T follicular helper cell (primary cell): ENCODE results near the gene CSMD2.

Experiments
- DNase-seq: peaks from one replicate; pipeline ENCODE4 v3.0.0-alpha.2; 2020; ENCODE audit warnings: low read depth

The CSMD2 gene

DNA sequence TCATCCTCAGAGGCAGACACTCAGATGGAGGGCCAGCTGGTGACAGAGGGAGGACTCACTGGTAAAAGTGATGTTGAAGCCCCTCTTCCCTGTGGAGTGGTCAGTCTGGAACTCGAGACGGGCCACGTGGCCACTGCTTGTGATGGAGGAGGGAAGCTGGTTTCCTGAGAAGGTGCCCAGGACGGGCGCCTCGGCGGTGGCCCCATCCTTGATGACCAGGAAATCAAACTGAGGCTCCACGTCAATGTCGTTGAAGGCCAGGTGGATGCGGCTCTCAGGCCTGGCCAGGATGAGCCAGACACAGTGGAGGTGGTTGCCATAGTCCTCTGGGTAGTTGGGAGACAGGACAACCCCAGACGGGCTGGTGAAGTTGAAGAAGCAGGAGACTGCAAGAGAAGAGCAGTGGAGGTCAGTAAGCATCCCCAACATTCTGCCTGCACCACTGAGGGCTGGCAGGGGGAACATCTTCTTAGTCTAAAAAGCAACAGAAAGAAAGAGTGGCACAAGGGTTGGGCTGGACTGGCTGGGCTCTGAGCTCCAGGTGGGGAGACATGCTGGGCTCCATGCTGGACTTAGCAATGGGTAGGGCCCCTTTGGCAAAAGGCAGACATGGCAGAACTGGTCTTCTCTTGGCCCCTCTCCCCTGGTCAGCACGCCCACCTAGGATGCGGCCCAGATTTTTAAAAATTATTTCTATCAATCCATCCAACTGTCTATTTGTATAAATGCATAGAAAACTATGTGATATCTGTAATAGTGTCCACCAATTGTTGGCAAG, 421.6 kb downstream of the CSMD2 start:
- DNase-seq = no peak

DNA sequence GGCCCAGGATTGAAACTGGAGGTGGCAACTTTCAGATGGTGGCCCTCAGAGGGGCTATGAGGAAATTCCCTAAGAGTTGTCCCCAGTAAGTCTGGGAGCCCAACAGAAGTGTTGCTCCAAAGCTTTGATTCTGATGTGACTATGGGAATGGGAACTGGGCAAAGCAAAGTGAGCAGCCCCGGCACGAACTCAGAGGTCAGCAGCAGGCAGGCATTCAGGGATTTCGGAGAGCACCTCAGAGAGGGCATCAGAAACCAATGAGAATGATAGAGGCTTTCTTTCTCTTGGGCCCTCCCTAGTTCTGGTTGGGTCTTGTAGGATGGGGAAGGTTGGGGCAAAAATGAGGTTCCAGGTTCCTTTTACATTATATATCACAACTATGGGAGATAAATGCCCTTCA, 422.4 kb downstream of the CSMD2 start:
- no peak for DNase-seq

DNA sequence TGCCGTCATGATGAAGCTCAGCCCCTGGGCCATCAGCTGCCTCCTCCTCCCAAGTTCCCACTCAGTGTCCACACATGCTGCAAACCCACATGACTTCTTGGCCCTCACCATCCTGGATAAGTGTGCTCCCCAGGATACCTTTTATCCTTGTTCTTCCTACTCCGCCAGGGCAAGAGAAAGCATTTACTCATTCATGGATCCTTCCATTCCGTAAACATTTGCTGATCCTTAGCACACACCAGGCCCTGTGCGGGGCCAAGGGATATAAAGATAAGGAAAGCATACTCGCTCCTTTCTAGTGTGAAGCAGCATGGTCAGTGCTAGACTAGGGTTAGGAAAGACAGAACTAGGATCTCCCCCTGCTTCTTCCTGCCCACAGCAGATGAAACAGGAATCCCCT, 423.3 kb downstream of the CSMD2 start:
- no peak for DNase-seq

DNA sequence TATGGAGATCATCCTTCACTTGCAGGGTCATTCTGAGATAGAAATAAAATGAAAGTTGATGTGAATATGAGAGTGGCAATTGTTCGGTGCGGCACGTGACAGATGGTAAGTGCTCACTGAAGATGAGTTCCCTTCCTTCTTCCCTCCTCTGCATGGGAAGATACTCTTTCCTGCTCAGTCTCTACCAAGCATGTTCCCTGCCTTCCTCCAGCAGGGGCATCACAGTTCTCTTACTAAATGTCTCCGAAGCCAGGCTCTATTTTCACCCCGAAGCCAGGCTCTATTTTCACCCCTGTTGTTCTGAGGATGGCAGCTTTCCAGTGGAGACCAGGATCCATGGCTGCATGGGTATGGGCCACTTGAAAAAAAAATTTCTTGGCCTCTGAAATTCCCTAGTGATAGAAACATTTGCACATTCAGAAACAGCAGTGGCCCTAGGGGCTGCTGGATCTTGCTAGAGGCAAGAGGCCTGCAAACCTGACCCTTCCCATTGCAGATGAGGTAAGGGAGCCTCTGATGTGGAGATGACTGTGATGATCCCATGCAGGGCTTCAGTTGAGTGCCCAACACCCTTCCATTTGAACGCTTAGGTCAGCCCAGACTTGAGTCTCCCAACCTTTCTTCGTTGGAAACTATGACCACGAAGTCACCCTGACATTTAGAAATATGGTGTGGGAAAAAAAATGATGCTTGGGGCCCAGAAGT, 424.8 kb downstream of the CSMD2 start:
- no peak for DNase-seq

DNA sequence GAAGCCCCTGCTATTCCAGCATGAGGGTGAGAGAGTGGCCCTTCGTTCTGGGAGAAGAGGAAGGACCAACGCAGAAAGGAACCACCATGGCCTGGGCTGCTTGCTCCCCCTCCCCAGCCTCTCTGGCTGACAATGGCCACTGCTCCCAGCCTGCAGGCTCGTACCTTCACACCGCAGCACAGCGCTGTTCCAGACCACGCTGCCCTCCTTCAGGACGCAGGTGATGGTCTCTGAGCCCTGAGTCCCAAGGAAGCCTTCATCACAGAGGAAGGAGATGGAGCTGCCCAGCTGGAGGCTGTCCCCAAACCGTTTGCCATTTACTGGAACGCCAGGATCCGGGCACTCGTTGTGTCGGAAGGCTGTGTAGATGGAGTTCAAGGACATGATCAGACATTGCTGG, 426.1 kb downstream of the CSMD2 start:
- DNase-seq = no peak

DNA sequence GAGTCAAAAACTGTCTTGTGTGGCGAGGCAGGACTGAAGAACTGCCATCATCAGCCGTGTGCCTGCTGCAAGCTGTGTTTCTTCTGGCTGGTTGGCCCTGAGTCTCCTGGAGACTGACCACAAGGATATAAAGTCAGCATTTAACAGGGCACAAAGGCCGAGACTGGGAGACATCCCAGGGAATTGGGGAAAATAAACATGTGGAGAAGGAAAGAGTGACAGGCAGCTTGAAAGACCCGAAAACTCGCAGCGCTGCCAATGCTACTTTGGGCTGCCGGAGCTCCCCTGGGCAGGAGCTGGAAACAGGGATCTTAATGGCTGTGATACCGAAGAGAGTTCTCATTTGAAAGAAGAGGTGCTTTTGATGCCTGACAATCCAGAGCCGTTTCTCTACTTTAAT, 426.5 kb downstream of the CSMD2 start:
- no peak for DNase-seq

DNA sequence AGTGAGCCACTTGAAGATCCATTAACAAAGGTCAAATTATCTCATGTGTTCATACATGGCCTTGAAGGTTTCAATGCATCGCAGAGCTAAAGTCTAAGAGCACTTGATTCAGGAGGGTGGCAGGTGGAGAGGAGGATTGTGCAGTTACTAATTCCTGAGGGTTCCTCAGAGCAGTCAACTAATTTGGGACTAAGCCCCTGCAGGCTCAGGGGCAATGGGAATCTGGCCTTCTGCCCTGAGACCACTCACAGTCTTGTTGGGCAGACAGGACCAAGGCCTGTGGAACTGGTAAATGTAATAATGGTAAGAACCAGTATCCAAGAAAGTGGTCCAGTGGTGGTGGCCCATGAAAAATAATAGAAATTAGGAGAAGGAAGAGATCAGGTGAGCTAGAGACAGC, 428.5 kb downstream of the CSMD2 start:
- no peak for DNase-seq

DNA sequence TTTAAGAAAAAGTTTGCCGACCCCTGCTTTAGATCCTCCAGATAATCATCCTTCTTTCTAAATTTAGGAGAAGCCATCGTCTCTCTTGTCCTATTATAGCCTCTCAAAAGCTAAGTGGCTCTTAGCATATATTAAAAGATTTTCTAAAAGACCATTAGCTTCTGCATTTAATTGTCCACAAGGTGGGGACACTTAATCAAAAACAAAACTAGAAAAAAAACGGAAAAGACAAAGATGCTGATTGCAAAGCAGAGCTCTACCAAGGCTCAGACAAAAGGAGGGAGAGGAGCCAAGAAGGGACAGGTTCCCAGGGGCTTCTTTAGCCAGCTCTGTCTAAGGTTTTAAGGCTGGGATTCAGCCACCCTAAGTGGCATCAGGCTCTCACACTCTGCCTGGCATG, 429.4 kb downstream of the CSMD2 start:
- no peak for DNase-seq

DNA sequence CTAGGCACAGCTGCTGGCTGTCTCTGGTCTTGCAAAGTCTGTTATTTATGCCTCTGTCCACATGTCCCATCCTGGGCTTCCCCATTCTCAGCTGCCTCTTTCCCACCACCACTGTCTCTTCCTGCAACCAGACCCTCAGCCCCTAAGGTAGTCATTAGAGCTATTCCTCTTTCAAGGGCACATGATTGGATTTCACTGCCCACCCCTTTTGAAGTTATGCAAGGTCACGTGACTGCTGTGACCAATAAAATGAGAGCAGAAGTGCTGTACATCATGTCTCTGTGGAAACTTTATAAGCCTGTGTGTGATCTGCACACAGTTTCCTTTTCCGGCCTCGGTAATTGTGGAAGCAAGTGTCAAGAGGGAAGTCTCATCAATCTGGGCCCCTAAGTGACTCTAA, 437.7 kb downstream of the CSMD2 start:
- no peak for DNase-seq

DNA sequence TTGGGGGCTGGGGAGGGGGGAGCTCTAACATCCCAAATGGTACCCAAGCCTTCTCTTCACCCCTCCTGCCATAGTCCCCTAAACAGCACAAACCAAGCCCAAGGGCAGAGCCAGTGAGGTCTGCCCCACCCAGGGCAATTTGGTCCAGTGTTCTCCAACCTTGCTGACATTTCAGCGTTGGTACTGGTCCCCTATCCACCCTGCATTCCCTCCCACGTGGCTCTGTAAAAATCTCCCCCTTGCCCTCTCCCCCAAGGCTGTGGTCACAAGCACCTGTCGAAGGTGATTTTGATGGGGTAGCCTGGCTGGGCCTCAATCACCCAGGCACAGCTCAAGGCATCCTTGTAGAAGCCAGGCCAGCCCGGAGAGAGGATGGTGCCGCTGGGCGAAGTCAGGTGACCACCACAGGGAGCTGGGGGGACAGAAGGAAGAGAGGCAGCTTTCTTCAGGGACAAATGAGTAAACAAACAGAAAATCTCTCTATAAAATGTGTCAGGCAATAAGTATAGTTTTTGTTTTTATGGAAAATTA, 438.7 kb downstream of the CSMD2 start:
- no peak for DNase-seq

DNA sequence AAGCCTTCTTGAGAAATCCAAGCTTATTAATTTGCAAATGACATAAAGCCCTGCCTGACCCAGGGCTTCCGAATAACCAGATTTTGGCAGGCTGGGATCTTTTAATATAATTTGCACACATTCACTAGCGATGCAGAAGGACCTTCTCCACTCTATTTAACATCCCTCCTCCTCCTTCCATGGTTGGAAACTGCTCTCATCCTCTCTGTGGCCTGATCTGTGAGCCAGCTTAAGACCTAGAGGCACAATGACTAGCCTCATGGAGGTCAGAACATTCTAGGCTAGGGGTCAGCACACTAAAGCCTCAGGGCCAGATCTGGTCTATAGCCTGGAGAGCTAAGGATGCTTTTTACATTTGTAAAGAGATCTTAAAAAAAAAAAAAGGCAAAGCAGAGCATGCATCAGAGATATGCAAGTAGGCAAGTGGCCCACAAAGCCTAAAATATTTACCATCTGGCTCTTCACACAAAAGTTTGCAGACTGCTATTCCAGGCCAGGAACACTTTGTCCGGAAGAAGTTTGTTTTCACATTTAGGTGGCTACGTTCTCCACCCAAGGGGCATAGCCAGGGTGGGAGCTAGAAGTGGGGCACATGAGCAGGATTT, 439.4 kb downstream of the CSMD2 start:
- no peak for DNase-seq

DNA sequence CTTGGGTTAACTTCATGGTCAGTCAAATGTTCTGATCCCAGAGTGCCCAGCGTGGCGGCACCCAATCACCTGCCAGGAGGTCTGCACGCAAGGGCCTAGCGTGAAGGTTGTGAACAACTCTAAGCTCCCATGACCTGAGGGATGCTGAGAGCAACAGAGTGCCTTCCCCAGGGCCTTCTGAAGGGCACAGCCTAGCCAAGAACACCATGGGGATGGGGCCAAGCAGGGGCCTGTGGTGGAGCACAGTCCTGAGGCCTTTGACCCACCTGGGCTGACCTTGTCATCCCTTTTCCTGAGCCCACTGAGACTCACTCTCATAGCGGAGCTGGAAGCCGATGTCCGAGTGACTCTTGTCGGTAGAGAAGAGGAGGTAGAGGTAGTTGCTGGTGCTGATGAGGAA, 440.0 kb downstream of the CSMD2 start:
- no peak for DNase-seq

DNA sequence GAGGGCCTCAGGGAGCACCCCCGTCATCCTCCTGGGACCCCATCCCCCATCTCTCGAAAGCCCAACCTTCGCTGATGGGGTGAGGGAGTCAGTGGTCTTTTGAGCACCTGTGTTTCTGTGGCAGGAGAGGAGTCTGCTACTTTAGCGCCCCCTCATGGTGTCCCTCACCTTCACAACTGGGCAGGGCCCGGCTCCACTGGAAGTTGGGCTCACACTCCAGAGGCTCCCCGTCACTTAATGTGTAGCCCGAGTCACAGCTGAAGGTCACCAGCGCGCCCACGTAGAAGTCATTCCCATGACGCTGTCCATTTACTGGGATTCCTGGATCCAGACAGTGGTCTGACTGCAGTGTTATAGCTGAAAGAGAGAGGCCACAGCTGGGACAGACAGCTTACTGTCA, 440.7 kb downstream of the CSMD2 start:
- no peak for DNase-seq

DNA sequence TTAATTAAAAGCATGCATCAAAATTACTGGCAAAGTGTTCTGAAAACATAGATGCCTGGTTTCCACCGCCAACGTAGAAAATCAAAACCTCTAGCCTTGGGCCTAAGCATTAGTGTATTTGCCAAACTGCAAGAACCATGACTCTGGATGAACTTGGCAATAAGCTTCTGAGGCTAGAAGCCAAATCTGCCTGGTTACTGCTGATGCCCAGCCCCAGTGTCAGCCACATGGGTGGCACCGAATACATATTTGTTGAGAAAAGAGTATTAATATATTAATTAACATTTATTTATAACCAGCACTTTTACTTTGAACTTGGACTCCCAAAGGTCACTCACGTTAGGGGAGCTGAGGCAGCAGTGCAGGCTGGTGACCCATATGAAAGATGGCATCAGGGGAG, 441.8 kb downstream of the CSMD2 start:
- DNase-seq = no peak

DNA sequence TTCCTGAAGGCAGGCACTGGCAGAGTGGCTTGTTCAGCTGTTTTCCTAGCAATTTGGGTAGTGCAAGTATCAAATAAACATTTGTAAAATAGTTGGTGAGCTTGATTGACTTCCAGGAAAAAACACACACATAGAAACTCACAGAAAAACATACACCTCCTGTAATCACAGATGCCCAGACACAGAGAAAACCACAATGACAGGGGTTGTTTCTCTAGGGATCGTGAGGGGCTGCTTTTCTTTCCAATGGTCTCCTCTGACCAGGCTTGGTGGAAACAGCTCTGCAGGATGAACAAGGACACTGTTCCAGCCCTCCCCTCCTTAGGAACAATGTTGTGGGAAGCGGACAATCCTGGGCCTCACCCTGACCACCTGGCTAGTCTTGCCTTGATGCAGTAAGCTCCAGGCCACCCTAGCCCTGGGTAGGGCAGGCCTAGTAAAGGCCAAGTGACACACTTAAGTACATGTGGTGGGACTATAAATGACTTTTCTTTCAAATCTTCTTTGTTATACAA, 443.7 kb downstream of the CSMD2 start:
- no peak for DNase-seq

DNA sequence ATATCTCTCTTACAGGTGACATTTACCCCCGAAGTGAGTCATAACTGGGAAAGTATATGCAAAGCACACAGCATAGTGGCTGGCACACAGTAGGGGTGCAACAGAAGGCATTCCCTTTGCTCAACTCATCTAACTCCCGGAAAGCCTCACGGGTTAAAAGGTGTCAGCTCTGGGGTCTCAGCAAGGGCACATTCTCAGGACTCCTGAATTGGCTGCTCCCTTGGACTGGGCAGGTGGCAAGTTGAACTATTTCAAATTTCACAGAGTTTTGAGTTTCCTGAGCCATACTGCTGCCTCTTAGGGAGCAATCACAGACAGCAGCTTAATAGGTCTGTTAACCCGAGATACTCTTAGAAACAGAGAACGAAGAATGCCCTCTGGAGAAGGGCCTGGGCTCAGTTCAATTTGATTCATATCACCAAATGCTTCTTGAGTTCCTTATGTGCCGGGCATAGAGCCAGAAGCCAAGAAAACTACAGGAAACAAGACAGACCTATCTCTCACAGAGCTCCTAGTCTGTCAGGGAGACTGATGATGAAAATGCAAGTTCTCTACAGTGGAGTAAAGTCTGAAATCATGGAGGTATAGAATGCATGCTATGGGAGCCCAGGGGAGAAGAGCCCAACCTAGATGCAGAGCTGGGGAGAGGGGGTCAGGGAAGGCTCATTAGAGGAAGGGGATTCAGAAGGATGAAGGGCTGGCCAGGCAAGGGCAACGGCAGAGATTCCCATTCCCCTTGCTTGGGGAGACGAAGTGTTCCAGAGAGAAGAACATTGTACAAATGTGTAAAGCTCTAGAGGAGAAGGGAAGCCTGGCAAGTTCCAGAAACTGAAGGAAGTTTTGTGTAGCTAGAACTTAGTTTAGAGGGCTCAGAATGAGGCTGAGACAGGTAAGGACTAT, 445.0 kb downstream of the CSMD2 start:
- no peak for DNase-seq

DNA sequence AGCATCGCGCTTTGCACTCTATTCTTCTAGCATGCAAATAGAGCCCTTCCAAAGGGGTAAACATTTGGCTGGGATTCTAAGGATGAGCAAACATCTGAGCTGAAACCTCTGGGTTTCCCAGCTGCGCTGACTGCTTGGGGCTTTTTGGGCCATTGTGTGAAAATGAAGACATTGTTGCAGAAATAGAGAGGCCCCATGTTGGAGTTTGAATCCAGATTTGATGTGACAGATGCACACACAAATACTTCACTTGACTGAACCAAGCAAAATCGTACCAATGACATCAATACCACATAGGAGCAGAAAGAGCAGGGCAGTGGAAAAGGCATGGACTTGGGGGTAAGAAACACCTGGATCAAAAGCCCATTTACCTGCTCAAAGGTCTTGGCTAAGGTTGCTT, 445.7 kb downstream of the CSMD2 start:
- no peak for DNase-seq

DNA sequence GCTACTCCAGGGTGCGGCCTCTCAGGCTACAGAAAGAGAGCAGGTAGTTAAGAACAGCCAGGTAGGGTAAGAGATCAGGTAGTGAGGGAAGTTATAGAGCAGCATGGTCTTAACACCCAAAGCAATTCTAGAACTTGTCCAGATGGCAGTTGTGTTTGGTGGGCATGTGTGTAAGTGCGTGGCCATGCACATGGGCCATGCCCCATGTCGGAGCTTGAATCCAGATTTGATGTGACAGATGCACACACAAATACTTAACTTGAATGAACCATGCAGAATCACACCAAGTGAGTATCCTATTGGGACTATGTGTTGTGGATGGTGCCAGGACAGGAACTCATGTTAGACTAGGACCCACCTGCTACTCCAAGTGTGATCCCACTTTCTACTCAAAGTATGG, 446.8 kb downstream of the CSMD2 start:
- no peak for DNase-seq

DNA sequence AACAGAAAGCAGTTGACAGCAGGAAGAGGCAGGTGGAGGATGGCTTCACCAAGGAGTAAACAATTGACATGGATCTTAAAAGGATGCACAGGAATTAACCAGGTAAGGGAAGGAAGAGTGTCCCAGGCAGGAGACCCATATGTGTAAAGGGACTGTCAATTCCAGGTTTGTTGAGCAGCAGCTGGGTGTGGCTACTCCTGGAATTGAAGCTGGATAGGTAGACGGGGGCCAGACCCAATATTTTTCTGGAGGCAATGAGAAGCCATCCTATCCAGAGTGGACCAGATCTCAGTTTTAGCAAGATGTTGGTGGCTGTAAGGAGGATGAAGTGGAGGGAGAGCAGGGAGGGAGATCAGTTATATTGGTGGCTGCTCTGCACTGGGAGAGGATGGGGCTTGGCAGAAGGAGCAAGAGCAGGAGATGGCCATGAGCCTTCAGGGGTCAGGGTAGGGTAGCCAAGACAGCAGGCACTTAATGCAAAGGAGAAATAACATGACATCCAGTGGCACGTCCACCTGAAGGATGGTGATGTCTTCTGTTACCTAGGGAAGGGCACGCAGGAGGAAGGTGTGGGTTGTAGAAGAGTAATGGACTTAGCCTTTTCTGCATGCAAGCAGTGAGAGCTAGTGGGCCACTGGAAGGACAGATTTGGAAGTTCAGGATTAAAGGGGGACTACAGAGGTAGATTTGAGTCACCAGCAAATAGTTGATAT, 447.9 kb downstream of the CSMD2 start:
- DNase-seq = no peak

DNA sequence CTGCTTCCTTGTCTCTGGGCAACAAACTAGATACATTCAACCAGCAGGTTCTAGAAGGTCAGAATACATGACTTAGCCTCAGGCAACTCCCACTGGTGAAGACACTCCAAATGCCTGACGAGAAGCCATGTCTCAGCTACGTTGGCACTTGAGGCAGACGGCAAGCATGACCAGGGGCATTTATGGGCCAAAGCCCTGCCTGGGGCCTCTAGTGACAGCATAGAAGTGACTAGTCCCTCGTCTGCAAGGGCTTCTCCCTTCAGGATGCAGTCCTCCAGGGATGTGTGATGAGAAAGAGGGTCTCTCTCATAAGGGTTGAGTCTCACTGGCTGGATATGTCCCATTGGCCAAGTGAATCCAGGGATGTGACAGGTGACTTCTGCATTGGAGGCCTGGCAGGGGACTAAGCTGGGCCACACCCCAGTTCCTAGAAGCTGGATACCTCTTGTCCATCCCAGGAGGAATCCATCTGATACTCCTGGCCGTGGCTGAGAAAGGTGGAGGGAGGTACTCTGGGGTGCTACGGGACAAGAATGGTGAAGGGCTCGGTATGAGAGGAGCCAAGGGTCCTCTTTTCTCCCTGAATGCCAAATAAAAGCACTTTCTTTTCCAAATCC, 449.7 kb downstream of the CSMD2 start:
- DNase-seq = no peak

DNA sequence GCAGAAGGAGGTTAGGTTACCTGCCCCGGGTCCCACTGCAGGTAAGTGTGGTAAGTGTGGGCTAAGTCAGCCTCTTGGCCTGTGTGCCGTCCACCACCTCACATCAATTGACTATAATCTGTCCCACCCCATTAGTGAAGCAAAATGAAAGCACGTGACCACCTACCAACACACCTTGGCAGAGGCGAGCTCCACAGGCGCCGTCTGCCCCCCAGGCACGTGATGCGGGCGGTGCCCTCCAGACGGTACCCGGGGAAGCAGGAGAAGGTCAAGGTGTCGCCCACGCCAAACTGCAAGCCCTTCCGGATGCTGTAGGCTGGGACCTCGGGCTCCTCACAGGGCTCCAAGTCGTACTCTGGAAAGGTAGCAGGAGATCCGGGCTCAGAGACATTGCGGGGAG, 450.6 kb downstream of the CSMD2 start:
- no peak for DNase-seq
